ENCODE measurements around the gene FARSA.
A peak's percentile ranks its signal among the peaks of the same experiment; 100 is the strongest.
"Not testable (repeated sequence)": the region's sequence is repeated elsewhere in the genome, so short reads cannot be mapped to it uniquely, and the experiment has no call there.

FARSA gene

DNA sequence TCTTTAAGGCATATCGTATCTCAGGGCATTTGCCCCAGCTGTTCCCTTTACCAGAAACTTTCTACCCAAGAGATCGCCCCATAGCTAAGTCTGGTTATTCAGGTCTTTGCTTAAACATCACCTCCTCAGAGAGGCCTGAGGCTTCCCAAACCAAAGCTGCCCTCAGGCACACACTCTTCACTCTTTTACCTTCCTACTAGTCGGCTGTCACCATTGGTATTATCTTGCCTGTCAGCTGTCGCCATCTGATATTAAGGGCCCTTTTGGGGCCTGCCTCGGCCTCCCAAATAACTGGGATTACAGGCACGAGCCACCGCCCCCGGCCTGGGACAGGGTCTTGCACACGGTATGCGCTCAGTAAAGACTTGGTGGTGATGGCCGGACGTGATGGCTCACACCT, 22.5 kb upstream of the FARSA start:
- peak overlapping the region; percentile 69 for H3K4me2 ChIP-seq (ENCODE audit: low read depth, low read length, poor library complexity, severe bottlenecking)
- H3F3A ChIP-seq (ENCODE audit: insufficient read depth), result peaks cover 43% of the 10 kb centered on the region
- no peak overlapping the region for H2AFZ ChIP-seq (ENCODE audit: low read depth, low read length, severe bottlenecking)
- H3K27ac ChIP-seq (ENCODE audit: low read depth, low read length), result peak overlapping the region; percentile 72
- TF ChIP-seq EZH2phosphoT487 (conservative IDR thresholded peaks at IDR 0.05; ENCODE audit: low read length) (no peak), CTCF (IDR thresholded peaks at IDR 0.05; ENCODE audit: insufficient read depth, low read length, poor library complexity, severe bottlenecking) (no peak)
- H3K9me2 ChIP-seq (replicated peaks; ENCODE audit: insufficient read depth, low read length), result no peaks in the 10 kb centered on the region
- peaks cover 23% of the 10 kb centered on the region for H3K79me2 ChIP-seq (ENCODE audit: insufficient read depth, low read length)
- H3K4me3 ChIP-seq (ENCODE audit: insufficient read depth, low read length, poor library complexity, severe bottlenecking), result peak overlapping the region; percentile 66
- H4K20me1 ChIP-seq (ENCODE audit: low read depth, low read length), result no peaks in the 10 kb centered on the region; the same call in 1 of the 2 replicates
- H3K27me3 ChIP-seq (ENCODE audit: low read length), result no peaks in the 10 kb centered on the region
- no peaks in the 10 kb centered on the region for H3K9me3 ChIP-seq (ENCODE audit: insufficient read depth, low read length)
- H3K9ac ChIP-seq (ENCODE audit: low read length), result peak overlapping the region; percentile 80
- 0 out of 2 replicates have a peak, but pooled peaks cover 7% of the 10 kb centered on the region for H3K36me3 ChIP-seq (ENCODE audit: low read length)

DNA sequence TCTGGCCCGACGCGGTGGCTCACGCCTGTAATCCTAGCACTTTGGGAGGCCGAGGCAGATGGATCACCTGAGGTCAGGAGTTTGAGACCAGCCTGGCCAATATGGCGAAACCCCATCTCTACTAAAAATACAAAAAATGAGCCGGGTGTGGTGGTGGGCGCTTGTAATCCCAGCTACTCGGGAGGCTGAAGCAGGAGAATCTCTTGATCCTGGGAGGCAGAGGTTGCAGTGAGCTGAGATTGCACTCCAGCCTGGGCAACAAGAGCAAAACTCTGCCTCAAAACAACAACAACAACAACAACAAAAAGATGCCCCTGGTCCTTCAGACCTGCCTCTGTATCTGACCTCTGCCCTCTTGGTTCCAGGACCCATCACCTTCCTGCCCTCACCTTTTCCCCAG, 22.1 kb upstream of the FARSA start:
- not testable (repeated sequence) for H3K9me2 ChIP-seq (replicated peaks; ENCODE audit: insufficient read depth, low read length); H4K20me1 ChIP-seq (ENCODE audit: low read depth, low read length); H3K36me3 ChIP-seq (ENCODE audit: low read length); H3K27me3 ChIP-seq (ENCODE audit: low read length); H3K9me3 ChIP-seq (ENCODE audit: insufficient read depth, low read length); H2AFZ ChIP-seq (ENCODE audit: low read depth, low read length, severe bottlenecking)
- H3K27ac ChIP-seq (ENCODE audit: low read depth, low read length), result peak overlapping the region; percentile 72
- H3K4me2 ChIP-seq (ENCODE audit: low read depth, low read length, poor library complexity, severe bottlenecking), result peak overlapping the region; percentile 69
- peaks cover 43% of the 10 kb centered on the region for H3F3A ChIP-seq (ENCODE audit: insufficient read depth)
- peak overlapping the region; percentile 80 for H3K9ac ChIP-seq (ENCODE audit: low read length)
- H3K4me3 ChIP-seq (ENCODE audit: insufficient read depth, low read length, poor library complexity, severe bottlenecking), result peak overlapping the region; percentile 66
- peaks cover 23% of the 10 kb centered on the region for H3K79me2 ChIP-seq (ENCODE audit: insufficient read depth, low read length)

DNA sequence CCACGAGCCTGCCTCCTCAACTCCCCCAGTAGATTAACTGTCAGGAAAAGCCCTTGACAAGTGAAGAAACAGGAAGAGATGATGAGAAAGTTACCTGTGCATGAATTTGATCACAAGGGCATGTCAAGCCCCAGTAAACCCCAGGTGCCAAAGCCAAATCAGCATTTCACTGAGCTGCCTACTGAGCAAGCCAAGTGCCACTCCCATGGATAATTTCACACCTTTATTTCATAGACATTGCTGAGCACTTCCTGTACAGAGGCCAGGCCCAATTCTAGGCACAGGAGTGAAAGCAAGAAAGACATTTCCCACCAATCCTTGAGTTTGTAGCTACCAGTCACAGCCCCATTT, 21.1 kb upstream of the FARSA start:
- peaks cover 43% of the 10 kb centered on the region for H3F3A ChIP-seq (ENCODE audit: insufficient read depth)
- H3K36me3 ChIP-seq (ENCODE audit: low read length), result 0 out of 2 replicates have a peak, but pooled peaks cover 7% of the 10 kb centered on the region
- H4K20me1 ChIP-seq (ENCODE audit: low read depth, low read length), result no peaks in the 10 kb centered on the region; the same call in 1 of the 2 replicates
- no peak overlapping the region for H2AFZ ChIP-seq (ENCODE audit: low read depth, low read length, severe bottlenecking)
- no peak overlapping the region for H3K4me3 ChIP-seq (ENCODE audit: insufficient read depth, low read length, poor library complexity, severe bottlenecking)
- peak overlapping the region; percentile 56 for H3K27ac ChIP-seq (ENCODE audit: low read depth, low read length)
- H3K4me2 ChIP-seq (ENCODE audit: low read depth, low read length, poor library complexity, severe bottlenecking), result peak overlapping the region; percentile 69
- H3K9ac ChIP-seq (ENCODE audit: low read length), result 0 out of 2 replicates have a peak overlapping the region, but pooled peaks have one; percentile 10
- no peaks in the 10 kb centered on the region for H3K27me3 ChIP-seq (ENCODE audit: low read length)
- peaks cover 23% of the 10 kb centered on the region for H3K79me2 ChIP-seq (ENCODE audit: insufficient read depth, low read length)
- H3K9me3 ChIP-seq (ENCODE audit: insufficient read depth, low read length), result no peaks in the 10 kb centered on the region
- H3K9me2 ChIP-seq (replicated peaks; ENCODE audit: insufficient read depth, low read length), result no peaks in the 10 kb centered on the region
- no peak for TF ChIP-seq EZH2phosphoT487 (conservative IDR thresholded peaks at IDR 0.05; ENCODE audit: low read length)
- TF ChIP-seq CTCF (IDR thresholded peaks at IDR 0.05; ENCODE audit: insufficient read depth, low read length, poor library complexity, severe bottlenecking), result no peak

GRCh38 chr19:12953799-12954611, 20.5 kb upstream of the FARSA start:
- peak overlapping the region; percentile 56 for H3K27ac ChIP-seq (ENCODE audit: low read depth, low read length)
- no peak for TF ChIP-seq EZH2phosphoT487 (conservative IDR thresholded peaks at IDR 0.05; ENCODE audit: low read length)
- TF ChIP-seq CTCF (IDR thresholded peaks at IDR 0.05; ENCODE audit: insufficient read depth, low read length, poor library complexity, severe bottlenecking), result no peak
- H3K27me3 ChIP-seq (ENCODE audit: low read length), result no peaks in the 10 kb centered on the region
- H3K79me2 ChIP-seq (ENCODE audit: insufficient read depth, low read length), result peaks cover 23% of the 10 kb centered on the region
- H3K36me3 ChIP-seq (ENCODE audit: low read length), result 0 out of 2 replicates have a peak, but pooled peaks cover 7% of the 10 kb centered on the region
- H3K9me2 ChIP-seq (replicated peaks; ENCODE audit: insufficient read depth, low read length), result no peaks in the 10 kb centered on the region
- H3K4me2 ChIP-seq (ENCODE audit: low read depth, low read length, poor library complexity, severe bottlenecking), result peak overlapping the region; percentile 69
- peaks cover 43% of the 10 kb centered on the region for H3F3A ChIP-seq (ENCODE audit: insufficient read depth)
- H4K20me1 ChIP-seq (ENCODE audit: low read depth, low read length), result no peaks in the 10 kb centered on the region; the same call in 1 of the 2 replicates
- no peaks in the 10 kb centered on the region for H3K9me3 ChIP-seq (ENCODE audit: insufficient read depth, low read length)
- H3K4me3 ChIP-seq (ENCODE audit: insufficient read depth, low read length, poor library complexity, severe bottlenecking), result no peak overlapping the region
- H2AFZ ChIP-seq (ENCODE audit: low read depth, low read length, severe bottlenecking), result no peak overlapping the region
- 0 out of 2 replicates have a peak overlapping the region, but pooled peaks have one; percentile 10 for H3K9ac ChIP-seq (ENCODE audit: low read length)

All from SU-DHL-6 (cell line).